Common myeloid progenitor, CD34-positive (primary cell): Measurements from ENCODE around the gene ERICH3. TPM values are rescaled to one million over a fixed set of nuclear protein-coding genes. Genes with fewer than 3 reads are reported as not detected.

Source experiments
- CTCF ChIA-PET: fragments of 350-600 bp; sonication (Branson Sonifier 250); formaldehyde crosslinking; loops from one replicate; lab custom pipeline; 2021; ENCODE audit warnings: antibody characterized with exemption; lab: Charles Lee
- POLR2A ChIA-PET: fragments of 350-600 bp; sonication (Branson Sonifier 250); formaldehyde crosslinking; loops from one replicate; lab custom pipeline; 2021; ENCODE audit warnings: antibody characterized with exemption; lab: Charles Lee
- DNase-seq, 3 donors: peaks; one replicate each; pipeline versions ENCODE4 v3.0.0 to v3.0.0-alpha.2; 2013
- H3K27ac ChIP-seq, 2 experiments: 1 replicate in 1 of 2; 2 replicates in 1 of 2; pipeline ENCODE4 v1.7.0; 2013; ENCODE audit warnings: inconsistent platforms in 2 of 2, low read length in 2 of 2, mild to moderate bottlenecking in 2 of 2, low read depth in 1 of 2, moderate library complexity in 1 of 2; ENCODE audit not compliant: severe bottlenecking in 2 of 2, insufficient read depth in 1 of 2, poor library complexity in 1 of 2
- H3K27me3 ChIP-seq, 5 experiments: replicated peaks in 2 of 5; 1 replicate in 3 of 5; 2 replicates in 2 of 5; pipeline versions ENCODE4 v1.6.1 to v1.7.0; 2013; ENCODE audit warnings: low read length in 4 of 5, mild to moderate bottlenecking in 2 of 5, moderate library complexity in 2 of 5, inconsistent platforms in 1 of 5; ENCODE audit not compliant: insufficient read depth in 5 of 5, control insufficient read depth in 4 of 5
- H3K36me3 ChIP-seq, 4 experiments: 1 replicate in 2 of 4; 2 replicates in 2 of 4; pipeline versions ENCODE4 v1.6.1 to v1.7.0; 2013; ENCODE audit warnings: low read length in 3 of 4, control low read depth in 1 of 4, mild to moderate bottlenecking in 1 of 4; ENCODE audit not compliant: control insufficient read depth in 4 of 4, insufficient read depth in 4 of 4
- H3K4me1 ChIP-seq, 4 experiments: 1 replicate in 3 of 4; 2 replicates in 1 of 4; pipeline versions ENCODE4 v1.6.1 to v1.7.1; 2013; ENCODE audit warnings: low read length in 3 of 4, mild to moderate bottlenecking in 3 of 4, control low read depth in 1 of 4, inconsistent platforms in 1 of 4, moderate library complexity in 1 of 4; ENCODE audit not compliant: control insufficient read depth in 4 of 4, insufficient read depth in 4 of 4; ENCODE audit errors: control extremely low read depth in 1 of 4
- H3K4me3 ChIP-seq, 7 experiments: 1 replicate in 4 of 7; 2 replicates in 3 of 7; pipeline versions ENCODE4 v1.5.1 to v1.7.0; 2013; ENCODE audit warnings: mild to moderate bottlenecking in 7 of 7, low read length in 6 of 7, moderate library complexity in 6 of 7, inconsistent platforms in 2 of 7, low read depth in 2 of 7, control low read depth in 1 of 7; ENCODE audit not compliant: insufficient read depth in 4 of 7, control insufficient read depth in 1 of 7; ENCODE audit errors: extremely low read depth in 1 of 7
- H3K9me3 ChIP-seq, 5 experiments: 1 replicate in 4 of 5; 2 replicates in 1 of 5; pipeline versions ENCODE4 v1.6.1 to v1.7.1; 2013; ENCODE audit warnings: low read length in 4 of 5, mild to moderate bottlenecking in 2 of 5, inconsistent platforms in 1 of 5, low read depth in 1 of 5, moderate library complexity in 1 of 5; ENCODE audit not compliant: control insufficient read depth in 4 of 5, insufficient read depth in 2 of 5; ENCODE audit errors: control extremely low read depth in 1 of 5
- WGBS: methylation state at CpG from one replicate; pipeline ENCODE4 v1.1.5; 2013; ENCODE audit not compliant: insufficient coverage; 5-methylcytosine and 5-hydroxymethylcytosine counted together
- polyA plus RNA-seq: library from polyadenylated mRNA; unstranded; fragments of 120-200 nt; gene quantifications from one replicate; pipeline ENCODE4 v1.2.1, GENCODE V29; 2013

Gene ERICH3, protein sequence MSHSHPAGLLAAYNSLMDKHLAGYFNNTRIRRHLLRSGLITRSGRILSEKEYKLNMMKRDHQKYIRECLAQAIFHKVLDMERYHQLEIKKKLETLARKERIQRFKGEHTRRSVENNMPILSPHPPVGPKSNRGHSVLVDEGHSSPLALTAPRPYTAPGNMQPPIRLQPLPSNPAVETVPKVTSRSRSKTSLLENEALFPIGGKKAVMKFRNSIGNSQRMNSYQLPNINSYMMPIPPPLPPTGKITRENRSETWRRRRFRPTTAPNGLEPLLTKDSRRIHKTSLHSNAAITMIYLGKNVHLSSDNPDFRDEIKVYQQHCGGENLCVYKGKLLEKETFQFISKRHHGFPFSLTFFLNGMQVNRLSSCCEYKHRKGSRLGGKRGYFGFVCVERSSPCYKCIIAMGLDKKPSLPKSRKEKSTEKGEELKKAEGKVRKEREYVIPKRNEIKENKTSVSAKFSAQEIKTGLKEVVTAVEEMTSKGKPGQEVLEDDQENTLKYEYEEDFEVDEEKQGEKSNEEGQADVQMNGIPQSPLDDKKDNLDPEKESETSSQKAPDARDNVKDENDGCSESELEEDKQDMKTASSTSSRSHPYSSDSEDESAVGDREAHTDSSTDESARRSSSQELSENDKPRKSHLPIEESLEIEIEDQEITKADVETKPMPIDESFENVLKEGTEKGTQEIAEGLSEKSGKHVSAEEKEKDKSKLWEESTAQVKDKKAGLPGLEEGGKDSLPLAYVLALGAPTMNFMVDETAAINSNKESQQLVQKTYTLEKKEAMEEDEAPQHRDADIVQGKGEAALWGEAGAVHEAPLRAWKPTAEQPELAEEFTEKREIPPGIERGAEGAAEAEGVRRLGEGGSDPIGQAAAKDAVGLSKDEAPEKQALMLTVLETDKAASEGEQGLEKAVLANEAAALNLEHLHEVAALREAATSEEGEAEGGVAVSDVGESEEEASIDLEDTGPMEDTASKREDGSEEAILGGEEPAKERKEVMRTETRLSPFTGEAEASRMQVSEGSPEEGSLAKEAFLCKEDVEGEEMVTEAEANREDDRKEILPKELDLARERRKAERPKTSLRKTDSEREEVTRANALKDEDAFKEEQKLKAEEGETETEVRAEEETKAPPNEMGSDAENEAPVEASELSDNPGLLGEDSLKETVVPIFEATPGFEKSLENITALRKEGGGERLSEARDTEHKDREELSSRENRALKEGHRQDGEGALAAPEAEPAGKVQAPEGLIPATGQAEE (N-terminal part only)
- polyA plus RNA-seq: 0.13 TPM

DNA sequence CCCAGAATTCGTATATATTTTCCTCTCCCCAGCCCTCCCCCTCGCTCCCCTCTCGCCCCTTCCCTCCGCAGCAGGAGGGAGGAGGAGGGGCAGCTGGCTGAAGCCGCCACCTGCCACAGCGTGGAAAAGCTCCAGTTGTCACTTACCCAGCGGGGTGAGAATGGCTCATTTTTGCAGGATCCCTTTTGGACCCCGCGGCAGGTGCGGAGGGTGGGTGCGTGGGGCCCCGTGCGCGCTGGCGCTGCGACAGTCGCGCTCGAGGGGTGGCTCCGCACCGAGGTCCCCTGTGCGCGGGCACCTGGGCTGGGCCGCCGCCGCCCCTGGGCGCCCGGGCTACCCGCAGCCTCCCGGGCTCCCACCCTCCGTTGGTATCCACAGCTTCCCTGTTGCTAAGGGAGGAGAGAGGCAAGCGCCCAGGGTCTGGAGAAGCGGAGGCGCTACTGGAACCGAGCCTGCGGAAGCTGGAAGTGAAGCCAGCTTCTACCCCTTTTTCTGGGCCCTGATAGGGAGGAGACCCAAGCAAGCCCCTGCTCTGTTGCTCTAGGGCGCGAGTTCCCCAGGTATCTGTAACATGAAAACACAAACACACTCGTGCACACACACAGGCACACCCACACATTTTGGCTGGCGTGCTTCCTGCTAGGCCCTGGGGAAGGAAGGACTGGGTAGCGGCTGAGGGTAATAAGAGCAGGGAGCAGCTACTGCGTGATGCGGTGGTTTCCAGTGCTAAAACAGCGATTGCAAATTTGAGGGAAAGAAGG, at the start of gene ERICH3:
TSS of gene ERICH3 (minus strand) at position 442 of the 761 bp plus-strand sequence. CDS start at position 169, 273 bp downstream.
- CTCF ChIA-PET: interaction anchor here (1.5 kb wide), 1 partner anchor 14 kb away, joined by 4 read pairs; no protein-coding TSS in a partner anchor

DNA sequence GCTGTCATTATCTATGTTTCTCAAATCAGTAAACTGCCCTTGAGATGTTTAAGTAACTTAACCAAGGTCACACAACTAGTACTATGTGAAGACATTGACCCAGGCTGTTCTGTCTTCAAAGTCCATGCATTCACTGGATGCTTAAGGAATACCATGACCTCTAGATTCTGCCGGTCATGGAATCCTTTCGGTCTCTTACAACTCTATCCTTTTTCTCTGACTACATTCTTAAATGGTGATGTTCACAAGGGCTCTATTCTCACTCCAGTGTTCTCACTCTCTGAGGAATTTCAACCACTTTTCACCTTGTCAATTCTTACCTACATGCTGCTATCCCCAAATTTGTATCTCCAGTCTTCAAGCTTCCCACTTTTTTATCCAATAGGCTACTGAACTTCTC, 44.0 kb upstream of the ERICH3 start:
- Histone ChIP-seq H3K27me3 (no peaks in the 10 kb centered on the region), H3K4me1 (no peaks in the 10 kb centered on the region), H3K27ac (no peak overlapping the region), H3K9me3 (no peaks in the 10 kb centered on the region), H3K36me3 (peaks cover 3 to 62% (median 12%) of the 10 kb centered on the region in 4 experiments), H3K4me3 (no peak overlapping the region)
- 94% methylated on average over 2 of the region's 2 CpGs for WGBS
- DNase-seq: no peak
- ChIA-PET CTCF (no interaction called here), POLR2A (no interaction called here)

More for the DNA sequence above, at the start of gene ERICH3:
- no peaks in the 10 kb centered on the region for H3K36me3 ChIP-seq
- no peak within 1 kb of the TSS for H3K27ac ChIP-seq
- POLR2A ChIA-PET: interaction anchor here (0.6 kb wide), 1 partner anchor 21 kb away, joined by 3 read pairs; no protein-coding TSS in a partner anchor
- DNase-seq: peak; percentile 11 to 57 (median 40)
- H3K4me1 ChIP-seq: peaks cover 0 to 14% (median 8%) of the 10 kb centered on the region in 4 experiments
- peaks cover 0 to 8% (median 2%) of the 10 kb centered on the region in 5 experiments for H3K9me3 ChIP-seq
- under 1% methylated on average over 30 of the region's 44 CpGs for WGBS
- peaks cover 0 to 5% (median 1%) of the 10 kb centered on the region in 5 experiments for H3K27me3 ChIP-seq
- peak within 1 kb of the TSS; percentile 18 to 81 (median 64) for H3K4me3 ChIP-seq

DNA sequence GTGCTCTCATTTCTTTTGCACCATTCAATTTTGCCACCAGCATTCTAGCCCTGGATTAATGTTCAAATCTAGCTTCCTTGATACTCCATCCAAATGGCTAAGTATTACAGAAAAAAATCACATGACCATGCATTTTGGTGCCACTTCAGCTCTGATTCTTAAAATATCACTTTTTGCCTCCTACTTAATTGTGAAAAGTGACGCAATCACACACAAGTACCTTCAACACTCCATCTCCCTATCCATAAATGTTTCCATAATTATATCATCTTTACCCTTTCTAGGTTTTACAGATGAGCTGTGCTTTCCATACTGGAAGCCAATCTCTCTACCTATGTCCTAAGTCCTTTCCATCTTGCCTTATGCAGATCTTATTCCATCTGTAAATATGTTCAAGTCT, 43.2 kb upstream of the ERICH3 start:
- Histone ChIP-seq H3K27me3 (no peaks in the 10 kb centered on the region), H3K4me1 (no peaks in the 10 kb centered on the region), H3K9me3 (no peaks in the 10 kb centered on the region), H3K27ac (no peak overlapping the region), H3K4me3 (no peak overlapping the region), H3K36me3 (peaks cover 3 to 55% (median 10%) of the 10 kb centered on the region in 4 experiments)
- DNase-seq: no peak
- 100% methylated on average over 1 of the region's 1 CpG for WGBS
- POLR2A ChIA-PET: no interaction called here
- CTCF ChIA-PET: no interaction called here

DNA sequence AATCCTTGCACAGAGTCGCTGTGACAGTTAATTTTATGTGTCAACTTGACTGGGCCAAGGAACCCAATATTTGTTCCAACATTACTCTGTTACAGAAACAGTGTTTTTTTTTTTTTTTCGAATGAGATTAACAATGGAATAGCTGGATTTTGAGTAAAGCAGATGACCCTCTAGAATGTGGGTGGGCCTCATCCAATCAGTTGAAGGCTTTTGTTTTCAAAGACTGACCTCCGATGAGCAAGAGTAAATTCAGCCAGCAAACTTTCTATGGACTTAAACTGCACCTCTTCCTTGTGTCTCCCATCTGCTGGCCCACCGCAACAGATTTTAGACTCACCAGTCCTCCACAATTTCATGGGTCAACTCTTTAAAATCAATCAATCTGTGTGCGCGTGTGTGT, 42.2 kb upstream of the ERICH3 start:
- Histone ChIP-seq H3K27ac (no peak overlapping the region), H3K4me3 (no peak overlapping the region), H3K4me1 (no peaks in the 10 kb centered on the region), H3K9me3 (no peaks in the 10 kb centered on the region), H3K27me3 (no peaks in the 10 kb centered on the region), H3K36me3 (peaks cover 3 to 53% (median 15%) of the 10 kb centered on the region in 4 experiments)
- DNase-seq: no peak
- ChIA-PET CTCF (no interaction called here), POLR2A (no interaction called here)
- no CpG with 5 or more reads among the region's 6 CpGs for WGBS

DNA sequence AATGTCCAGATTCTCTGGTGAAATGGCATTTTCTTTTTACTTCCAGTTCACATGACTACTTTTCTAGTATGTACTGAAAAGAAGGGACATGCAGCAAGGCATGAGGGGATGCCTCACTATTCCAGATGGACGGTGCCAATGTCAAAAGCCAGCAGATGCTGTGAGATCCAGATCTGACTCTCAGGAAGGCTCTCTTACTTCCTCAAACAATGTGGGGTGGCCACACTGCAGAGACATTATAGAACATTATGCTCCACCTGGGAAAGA, 41.6 kb upstream of the ERICH3 start:
- ChIA-PET POLR2A (no interaction called here), CTCF (no interaction called here)
- no peak for DNase-seq
- H3K27ac ChIP-seq: no peak overlapping the region
- no peaks in the 10 kb centered on the region for H3K4me1 ChIP-seq
- H3K36me3 ChIP-seq: peaks cover 3 to 51% (median 15%) of the 10 kb centered on the region in 4 experiments
- H3K4me3 ChIP-seq: no peak overlapping the region
- 100% methylated on average over 1 of the region's 1 CpG for WGBS
- no peaks in the 10 kb centered on the region for H3K9me3 ChIP-seq
- H3K27me3 ChIP-seq: no peaks in the 10 kb centered on the region

DNA sequence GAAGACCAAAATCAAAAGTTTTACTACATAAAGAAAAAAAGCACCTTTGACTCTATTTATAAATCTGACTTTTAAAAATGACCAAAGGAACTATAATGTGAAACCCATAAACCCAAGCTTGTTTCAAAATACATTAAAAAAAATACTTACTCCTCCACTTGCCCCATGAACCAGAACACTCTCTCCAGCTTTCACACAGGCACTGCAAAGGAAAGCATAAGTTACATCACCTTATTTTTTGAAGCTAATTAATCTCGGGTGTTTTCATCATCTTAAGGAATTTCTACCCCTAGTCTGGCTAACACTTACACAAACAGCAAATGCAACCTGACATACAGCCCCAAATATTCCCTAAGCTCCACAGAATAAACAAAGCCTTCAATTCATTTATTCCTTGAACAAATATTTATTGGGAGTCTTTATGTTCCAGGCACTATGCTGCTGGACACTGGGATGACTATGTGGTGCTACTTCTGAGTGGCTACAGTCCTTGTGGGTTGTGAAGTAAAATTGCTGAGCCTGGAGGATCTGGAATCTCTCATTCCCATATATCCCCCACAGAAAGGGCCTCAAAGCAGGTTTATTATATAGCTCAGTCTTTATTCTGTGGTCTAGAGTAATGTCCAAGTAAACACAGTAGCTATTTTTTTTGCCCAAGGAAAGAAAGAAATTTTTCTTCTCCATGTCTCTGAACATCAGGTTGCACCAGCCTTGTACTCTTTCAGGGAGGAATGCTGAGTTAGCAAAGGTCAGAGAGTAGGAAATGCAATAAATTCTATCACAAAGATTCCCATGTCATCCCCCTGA, 41.0 kb upstream of the ERICH3 start:
- CTCF ChIA-PET: no interaction called here
- H3K27me3 ChIP-seq: no peaks in the 10 kb centered on the region
- H3K27ac ChIP-seq: no peak overlapping the region
- WGBS: 100% methylated on average over 1 of the region's 1 CpG
- peaks cover 3 to 47% (median 13%) of the 10 kb centered on the region in 4 experiments for H3K36me3 ChIP-seq
- POLR2A ChIA-PET: no interaction called here
- no peaks in the 10 kb centered on the region for H3K9me3 ChIP-seq
- no peaks in the 10 kb centered on the region for H3K4me1 ChIP-seq
- no peak overlapping the region for H3K4me3 ChIP-seq
- no peak for DNase-seq
